ENCODE data around the gene ABLIM2. TPM values are rescaled to one million over a fixed set of nuclear protein-coding genes. Genes with fewer than 3 reads are reported as not detected.

The ABLIM2 gene
- total RNA-seq (1 to 10 TPM; 6.2 to 7.9 TPM), polyA plus RNA-seq (1 to 10 TPM in 1 of 2 donors, under 1 TPM in 1; 0.44 to 1.3 TPM)

GRCh38 chr4:8158710-8159536 is at the start of gene ABLIM2:
ABLIM2 (minus strand) TSS chr4:8158813; CDS start chr4:8158689, 124 bp downstream.
- Histone ChIP-seq H3K27ac (ENCODE audit: low read depth, low read length) (peak within 1 kb of the TSS; percentile 61), H3K4me1 (ENCODE audit: insufficient read depth, low read length) (peaks cover 15% of the 10 kb centered on the region), H3K36me3 (ENCODE audit: insufficient read depth, low read length) (no peaks in the 10 kb centered on the region), H3K9me3 (ENCODE audit: control insufficient read depth in 1 of 2, low read length in 2 of 2) (no peaks in the 10 kb centered on the region), H3K27me3 (ENCODE audit: insufficient read depth, low read length) (peaks cover 5% of the 10 kb centered on the region), H3K4me3 (ENCODE audit: low read length in 2 of 2) (peak within 1 kb of the TSS; percentile 78 to 85)
- peak; percentile 96 to 100 (median 99) for DNase-seq
- intact Hi-C loops (cut with micrococcal nuclease): loop anchor here (2.0 to 10.0 kb wide), 7 partner anchors 42 to 993 kb away; partner anchors contain the start of genes ACOX3, AFAP1 and TRMT44
- peak within 1 kb of the TSS; percentile 85 to 98 (median 95) for H3K27ac Mint-ChIP-seq
- peaks cover 1 to 6% of the 10 kb centered on the region in 2 donors for H3K27me3 Mint-ChIP-seq
- peaks cover 0 to 3% (median 0%) of the 10 kb centered on the region in 8 donors for H3K9me3 Mint-ChIP-seq
- peaks cover 0 to 4% of the 10 kb centered on the region in 2 donors for H3K36me3 Mint-ChIP-seq
- ChIA-PET CTCF (ENCODE audit: partially characterized antibody) (interaction anchor here (1.6 to 1.8 kb wide), 2 partner anchors 18 to 20 kb away, joined by 3 to 5 read pairs; no protein-coding TSS in a partner anchor), POLR2A (ENCODE audit: partially characterized antibody) (interaction anchor here (0.5 to 3.0 kb wide), 9 partner anchors 14 to 993 kb away, joined by 3 to 25 read pairs (median 4); partner anchors contain the start of genes ACOX3, SH3TC1 and TRMT44)
- H3K4me3 Mint-ChIP-seq: peak within 1 kb of the TSS; percentile 92 to 99 (median 97)
- H3K4me1 Mint-ChIP-seq: peaks cover 11 to 29% (median 19%) of the 10 kb centered on the region in 4 donors

- Mint-ChIP-seq H3K36me3 (peaks cover 5 to 12% of the 10 kb centered on the region in 2 donors), H3K27ac (peak overlapping the region in 1 of 7 donors; percentile 73), H3K27me3 (no peaks in the 10 kb centered on the region), H3K9me3 (no peaks in the 10 kb centered on the region), H3K4me3 (no peak overlapping the region), H3K4me1 (peaks cover 10 to 22% (median 16%) of the 10 kb centered on the region in 4 donors)
- Histone ChIP-seq H3K9me3 (ENCODE audit: control insufficient read depth in 1 of 2, low read length in 2 of 2) (no peaks in the 10 kb centered on the region), H3K27me3 (ENCODE audit: insufficient read depth, low read length) (no peaks in the 10 kb centered on the region), H3K36me3 (ENCODE audit: insufficient read depth, low read length) (peaks cover 5% of the 10 kb centered on the region), H3K4me3 (ENCODE audit: low read length in 2 of 2) (no peak overlapping the region), H3K27ac (ENCODE audit: low read depth, low read length) (no peak overlapping the region), H3K4me1 (ENCODE audit: insufficient read depth, low read length) (peaks cover 15% of the 10 kb centered on the region)
- ChIA-PET CTCF (ENCODE audit: partially characterized antibody) (no interaction called here), POLR2A (ENCODE audit: partially characterized antibody) (no interaction called here)
- DNase-seq: no peak
- intact Hi-C loops (cut with micrococcal nuclease): no loop called here
Measured at GRCh38 chr4:8207314-8207713, 48.7 kb upstream of the ABLIM2 start.

GRCh38 chr4:8205749-8206611 is 47.4 kb upstream of the ABLIM2 start:
- H3K4me3 ChIP-seq (ENCODE audit: low read length in 2 of 2): no peak overlapping the region
- DNase-seq: no peak
- no peaks in the 10 kb centered on the region for H3K27me3 ChIP-seq (ENCODE audit: insufficient read depth, low read length)
- H3K36me3 ChIP-seq (ENCODE audit: insufficient read depth, low read length): peaks cover 5% of the 10 kb centered on the region
- Mint-ChIP-seq H3K4me3 (no peak overlapping the region), H3K9me3 (no peaks in the 10 kb centered on the region), H3K27me3 (no peaks in the 10 kb centered on the region), H3K4me1 (peaks cover 17 to 34% (median 28%) of the 10 kb centered on the region in 4 donors), H3K36me3 (peaks cover 5 to 11% of the 10 kb centered on the region in 2 donors), H3K27ac (peak overlapping the region in 5 of 7 donors; percentile 19 to 42 (median 29))
- CTCF ChIA-PET (ENCODE audit: partially characterized antibody): interaction anchor here (0.6 kb wide), 1 partner anchor 1792 kb away, joined by 3 read pairs; no protein-coding TSS in a partner anchor
- intact Hi-C loops (cut with micrococcal nuclease): no loop called here
- no peaks in the 10 kb centered on the region for H3K9me3 ChIP-seq (ENCODE audit: control insufficient read depth in 1 of 2, low read length in 2 of 2)
- POLR2A ChIA-PET (ENCODE audit: partially characterized antibody): interaction anchor here (0.8 kb wide), 1 partner anchor 15 kb away, joined by 3 read pairs; no protein-coding TSS in a partner anchor
- H3K4me1 ChIP-seq (ENCODE audit: insufficient read depth, low read length): peaks cover 28% of the 10 kb centered on the region
- no peak overlapping the region for H3K27ac ChIP-seq (ENCODE audit: low read depth, low read length)

- Mint-ChIP-seq H3K4me3 (no peak overlapping the region), H3K27me3 (no peaks in the 10 kb centered on the region), H3K9me3 (no peaks in the 10 kb centered on the region), H3K4me1 (peaks cover 20 to 41% (median 34%) of the 10 kb centered on the region in 4 donors), H3K27ac (peak overlapping the region in 1 of 7 donors; percentile 22), H3K36me3 (peaks cover 5 to 12% of the 10 kb centered on the region in 2 donors)
- Histone ChIP-seq H3K36me3 (ENCODE audit: insufficient read depth, low read length) (peaks cover 5% of the 10 kb centered on the region), H3K4me1 (ENCODE audit: insufficient read depth, low read length) (peaks cover 35% of the 10 kb centered on the region), H3K9me3 (ENCODE audit: control insufficient read depth in 1 of 2, low read length in 2 of 2) (no peaks in the 10 kb centered on the region), H3K4me3 (ENCODE audit: low read length in 2 of 2) (no peak overlapping the region), H3K27me3 (ENCODE audit: insufficient read depth, low read length) (no peaks in the 10 kb centered on the region), H3K27ac (ENCODE audit: low read depth, low read length) (no peak overlapping the region)
- DNase-seq: no peak
- intact Hi-C loops (cut with micrococcal nuclease): no loop called here
- CTCF ChIA-PET (ENCODE audit: partially characterized antibody): interaction anchor here (0.6 kb wide), 1 partner anchor 1791 kb away, joined by 3 read pairs; no protein-coding TSS in a partner anchor
- POLR2A ChIA-PET (ENCODE audit: partially characterized antibody): interaction anchor here (0.8 kb wide), 1 partner anchor 15 kb away, joined by 3 read pairs; no protein-coding TSS in a partner anchor
Measured at GRCh38 chr4:8205241-8205707, 46.7 kb upstream of the ABLIM2 start.

GRCh38 chr4:8204576-8205227 is 46.1 kb upstream of the ABLIM2 start:
- intact Hi-C loops (cut with micrococcal nuclease): no loop called here
- Histone ChIP-seq H3K4me1 (ENCODE audit: insufficient read depth, low read length) (peaks cover 41% of the 10 kb centered on the region), H3K36me3 (ENCODE audit: insufficient read depth, low read length) (peaks cover 5% of the 10 kb centered on the region), H3K9me3 (ENCODE audit: control insufficient read depth in 1 of 2, low read length in 2 of 2) (no peaks in the 10 kb centered on the region), H3K4me3 (ENCODE audit: low read length in 2 of 2) (no peak overlapping the region), H3K27me3 (ENCODE audit: insufficient read depth, low read length) (no peaks in the 10 kb centered on the region), H3K27ac (ENCODE audit: low read depth, low read length) (no peak overlapping the region)
- no peaks in the 10 kb centered on the region for H3K9me3 Mint-ChIP-seq
- H3K27ac Mint-ChIP-seq: no peak overlapping the region
- no peak for DNase-seq
- peaks cover 22 to 46% (median 37%) of the 10 kb centered on the region in 4 donors for H3K4me1 Mint-ChIP-seq
- H3K36me3 Mint-ChIP-seq: peaks cover 5 to 14% of the 10 kb centered on the region in 2 donors
- CTCF ChIA-PET (ENCODE audit: partially characterized antibody): no interaction called here
- H3K4me3 Mint-ChIP-seq: no peak overlapping the region
- no peaks in the 10 kb centered on the region for H3K27me3 Mint-ChIP-seq
- POLR2A ChIA-PET (ENCODE audit: partially characterized antibody): no interaction called here

GRCh38 chr4:8203817-8204216 is 45.2 kb upstream of the ABLIM2 start:
- CTCF ChIA-PET (ENCODE audit: partially characterized antibody): interaction anchor here (1.2 to 1.3 kb wide), 2 partner anchors 13 to 39 kb away, joined by 3 to 4 read pairs; no protein-coding TSS in a partner anchor
- no peaks in the 10 kb centered on the region for H3K27me3 ChIP-seq (ENCODE audit: insufficient read depth, low read length)
- no peak overlapping the region for H3K4me3 Mint-ChIP-seq
- DNase-seq: no peak
- H3K27ac ChIP-seq (ENCODE audit: low read depth, low read length): no peak overlapping the region
- no peak overlapping the region for H3K4me3 ChIP-seq (ENCODE audit: low read length in 2 of 2)
- peaks cover 24 to 54% (median 41%) of the 10 kb centered on the region in 4 donors for H3K4me1 Mint-ChIP-seq
- peaks cover 5 to 15% of the 10 kb centered on the region in 2 donors for H3K36me3 Mint-ChIP-seq
- peaks cover 3% of the 10 kb centered on the region for H3K36me3 ChIP-seq (ENCODE audit: insufficient read depth, low read length)
- H3K9me3 Mint-ChIP-seq: no peaks in the 10 kb centered on the region
- H3K9me3 ChIP-seq (ENCODE audit: control insufficient read depth in 1 of 2, low read length in 2 of 2): no peaks in the 10 kb centered on the region
- H3K27ac Mint-ChIP-seq: peak overlapping the region in 3 of 7 donors; percentile 48 to 65 (median 56)
- intact Hi-C loops (cut with micrococcal nuclease): no loop called here
- POLR2A ChIA-PET (ENCODE audit: partially characterized antibody): no interaction called here
- peaks cover 49% of the 10 kb centered on the region for H3K4me1 ChIP-seq (ENCODE audit: insufficient read depth, low read length)
- no peaks in the 10 kb centered on the region for H3K27me3 Mint-ChIP-seq

All from CD4-positive, alpha-beta memory T cell (primary cell).